Measurements from ENCODE around the gene PRDM16.

DNA sequence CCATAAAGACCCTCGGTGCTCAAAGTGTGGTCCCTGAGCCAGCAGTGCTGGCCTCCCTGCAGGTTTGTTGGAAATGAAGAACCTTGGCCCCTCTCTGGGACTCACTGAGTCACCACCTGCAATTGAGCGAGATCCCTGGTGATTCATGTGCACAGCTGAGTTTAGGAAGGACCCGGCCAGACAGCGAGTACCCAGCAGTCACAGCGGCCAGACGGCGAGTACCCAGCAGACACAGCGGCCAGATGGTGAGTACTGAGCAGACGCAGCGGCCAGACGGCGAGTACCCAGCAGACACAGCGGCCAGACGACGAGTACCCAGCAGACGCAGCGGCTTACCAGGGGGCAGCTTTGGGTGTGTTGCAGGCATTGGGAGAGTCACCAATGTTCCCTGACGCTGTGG is 123.8 kb downstream of the PRDM16 start:
- TF ChIP-seq, protein P1, sequence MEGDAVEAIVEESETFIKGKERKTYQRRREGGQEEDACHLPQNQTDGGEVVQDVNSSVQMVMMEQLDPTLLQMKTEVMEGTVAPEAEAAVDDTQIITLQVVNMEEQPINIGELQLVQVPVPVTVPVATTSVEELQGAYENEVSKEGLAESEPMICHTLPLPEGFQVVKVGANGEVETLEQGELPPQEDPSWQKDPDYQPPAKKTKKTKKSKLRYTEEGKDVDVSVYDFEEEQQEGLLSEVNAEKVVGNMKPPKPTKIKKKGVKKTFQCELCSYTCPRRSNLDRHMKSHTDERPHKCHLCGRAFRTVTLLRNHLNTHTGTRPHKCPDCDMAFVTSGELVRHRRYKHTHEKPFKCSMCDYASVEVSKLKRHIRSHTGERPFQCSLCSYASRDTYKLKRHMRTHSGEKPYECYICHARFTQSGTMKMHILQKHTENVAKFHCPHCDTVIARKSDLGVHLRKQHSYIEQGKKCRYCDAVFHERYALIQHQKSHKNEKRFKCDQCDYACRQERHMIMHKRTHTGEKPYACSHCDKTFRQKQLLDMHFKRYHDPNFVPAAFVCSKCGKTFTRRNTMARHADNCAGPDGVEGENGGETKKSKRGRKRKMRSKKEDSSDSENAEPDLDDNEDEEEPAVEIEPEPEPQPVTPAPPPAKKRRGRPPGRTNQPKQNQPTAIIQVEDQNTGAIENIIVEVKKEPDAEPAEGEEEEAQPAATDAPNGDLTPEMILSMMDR (IDR thresholded peaks at IDR 0.05) = no peak
- TF ChIP-seq RXRA (IDR thresholded peaks at IDR 0.05; ENCODE audit: borderline replicate concordance, low read depth) (no peak), EP300 (IDR thresholded peaks at IDR 0.05; ENCODE audit: borderline replicate concordance in 1 of 2, low read depth in 1 of 2, low read length in 1 of 2) (no peak), USF2 (IDR thresholded peaks at IDR 0.05; ENCODE audit: borderline replicate concordance, low read depth, low read length) (no peak), NFIC (IDR thresholded peaks at IDR 0.05; ENCODE audit: borderline replicate concordance) (no peak), POLR2AphosphoS5 (IDR thresholded peaks at IDR 0.05; ENCODE audit: low read depth, low read length) (no peak), EZH2phosphoT487 (IDR thresholded peaks at IDR 0.05; ENCODE audit: borderline replicate concordance, low read depth) (no peak), CHD2 (IDR thresholded peaks at IDR 0.05; ENCODE audit: low read length, partially characterized antibody) (no peak), YY1 (IDR thresholded peaks at IDR 0.05; ENCODE audit: low read depth) (no peak), MXI1 (IDR thresholded peaks at IDR 0.05; ENCODE audit: low read depth, low read length) (no peak), RCOR1 (IDR thresholded peaks at IDR 0.05; ENCODE audit: low read length) (no peak), IRF3 (IDR thresholded peaks at IDR 0.05; ENCODE audit: low read depth, low read length) (no peak)

All from SK-N-SH (cell line).